Measurements from ENCODE around the gene NQO1. TPM values are rescaled to one million over a fixed set of nuclear protein-coding genes. Genes with fewer than 3 reads are reported as not detected.
A peak's percentile ranks its signal among the peaks of the same experiment; 100 is the strongest.

NQO1 gene
- total RNA-seq, 6 experiments from 2014 or later, result 248 to 801 (median 737) TPM

GRCh38 chr16:69662901-69663300 lies 63.5 kb downstream of the NQO1 start:
- DNase-seq, result no peak
- H3K27me3 Mint-ChIP-seq (ENCODE audit: insufficient read depth), result peaks cover 16% of the 10 kb centered on the region
- no peak for TF ChIP-seq CTCF (IDR thresholded peaks at IDR 0.05)
- H3K4me1 Mint-ChIP-seq (ENCODE audit: low read depth), result no peaks in the 10 kb centered on the region
- H3K9me3 Mint-ChIP-seq, result peaks cover 5% of the 10 kb centered on the region; the same call in 1 of the 2 replicates
- 0 out of 2 replicates have a peak overlapping the region, but pooled peaks have one; percentile 47 for H3K27ac Mint-ChIP-seq
- H3K36me3 Mint-ChIP-seq (ENCODE audit: low read depth), result peaks cover 27% of the 10 kb centered on the region
- no peak overlapping the region for H3K4me3 Mint-ChIP-seq

GRCh38 chr16:69660166-69660565 lies 66.2 kb downstream of the NQO1 start:
- H3K36me3 Mint-ChIP-seq (ENCODE audit: low read depth), result peaks cover 34% of the 10 kb centered on the region
- peaks cover 16% of the 10 kb centered on the region for H3K27me3 Mint-ChIP-seq (ENCODE audit: insufficient read depth)
- TF ChIP-seq CTCF (IDR thresholded peaks at IDR 0.05), result no peak
- H3K4me3 Mint-ChIP-seq, result no peak overlapping the region
- H3K27ac Mint-ChIP-seq, result no peak overlapping the region
- peaks cover 5% of the 10 kb centered on the region; the same call in 1 of the 2 replicates for H3K9me3 Mint-ChIP-seq
- H3K4me1 Mint-ChIP-seq (ENCODE audit: low read depth), result no peaks in the 10 kb centered on the region
- no peak for DNase-seq

Other genes starting within 250 kb of the NQO1 start
- gene NFAT5, start 160.6 kb downstream of the NQO1 start, total RNA-seq (2021; fragmentation: NEBNext Ultra II Directional; extraction: Animal tissue kit (Norgen Biotek cat#: 25700)), result 100 to 1,000 TPM in 1 of 6 experiments, 10 to 100 TPM in 5; 52.0 to 114 (median 63.7) TPM
- gene NOB1, start 28.4 kb upstream of the NQO1 start, total RNA-seq (2021; fragmentation: NEBNext Ultra II Directional; extraction: Animal tissue kit (Norgen Biotek cat#: 25700)), result 10 to 100 TPM; 52.3 to 59.3 (median 55.2) TPM
- 10 to 100 TPM; 24.6 to 33.9 (median 30.5) TPM for gene WWP2, start 35.8 kb upstream of the NQO1 start, total RNA-seq (2021; fragmentation: NEBNext Ultra II Directional; extraction: Animal tissue kit (Norgen Biotek cat#: 25700))
- gene CLEC18A, start 224.8 kb upstream of the NQO1 start, total RNA-seq (2021; fragmentation: NEBNext Ultra II Directional; extraction: Animal tissue kit (Norgen Biotek cat#: 25700)), result under 1 TPM in 2 of 6 experiments, not detected in 4; 0.14 TPM

Data from HFFc6 (cell line).